K562 (cell line): ENCODE results near the gene CARMIL3. TPM values are rescaled to one million over a fixed set of nuclear protein-coding genes. Genes with fewer than 3 reads are reported as not detected.

Experiments
- ATAC-seq: fragments of 200-7000 bp; cut with Tn5 transposase; 3 replicates; pipeline ENCODE4 v1.9.1; 2020; ENCODE audit warnings: moderate library complexity
- BruUV-seq: library from RNA; stranded (reverse); fragments of 400-500 nt; replicated peaks from 2 replicates; lab custom pipeline; 2021; lab: Mats Ljungman, UMichigan
- CTCF ChIA-PET: fragments of 300-600 bp; formaldehyde crosslinking; extraction: SDS; loops from one replicate; lab custom pipeline; 2021; ENCODE audit warnings: low intra/inter-chr PET ratio; lab: Yijun Ruan, JAX
- POLR2A ChIA-PET: fragments of 300-600, 350-650 bp; sonication (Branson Sonifier 250); formaldehyde crosslinking; extraction: SDS; loops from one replicate; lab custom pipeline; 2021; ENCODE audit warnings: antibody characterized with exemption, inconsistent platforms; lab: Yijun Ruan, JAX
- DNase-seq, 4 experiments: peaks; one replicate each; pipeline versions ENCODE4 v3.0.0 to v3.0.0-alpha.2; 2011 to 2018; ENCODE audit warnings: low spot score in 3 of 4, mixed read lengths in 3 of 4; ENCODE audit errors: extremely low read depth in 1 of 4
- FAIRE-seq: peaks from 2 replicates; lab custom pipeline; 2011; peaks lifted over from hg19 to GRCh38; lab: Jason Lieb, UNC
- H2AFZ ChIP-seq: 2 replicates; pipeline ENCODE4 v1.6.0; 2011; ENCODE audit warnings: low read depth, low read length, control low read depth, inconsistent platforms
- H3K27ac ChIP-seq: fragments of 200-600 bp; 3 replicates; pipeline ENCODE4 v1.8.0; 2011; ENCODE audit warnings: low read depth, mild to moderate bottlenecking, control low read depth, inconsistent platforms, low read length, moderate library complexity, mixed read lengths; ENCODE audit errors: extremely low read depth
- H3K27me3 ChIP-seq, 2 experiments: fragments of 300-600 bp in 1 of 2; 2 replicates in 1 of 2; 3 replicates in 1 of 2; pipeline versions ENCODE4 v1.6.0 to v1.8.0; 2011; ENCODE audit warnings: inconsistent platforms in 2 of 2, low read length in 2 of 2, mild to moderate bottlenecking in 1 of 2, mixed read lengths in 1 of 2, moderate library complexity in 1 of 2; ENCODE audit not compliant: control insufficient read depth in 2 of 2, insufficient read depth in 2 of 2
- H3K36me3 ChIP-seq: fragments of 300-600 bp; 3 replicates; pipeline ENCODE4 v1.8.0; 2011; ENCODE audit warnings: mild to moderate bottlenecking, low read length, inconsistent platforms; ENCODE audit not compliant: control insufficient read depth, insufficient read depth
- H3K4me1 ChIP-seq, 2 experiments: fragments of 200-600 bp in 1 of 2; replicated peaks in 1 of 2; 2 replicates in 1 of 2; 3 replicates in 1 of 2; pipeline versions ENCODE4 v1.5.1 to v1.8.0; 2011; ENCODE audit warnings: inconsistent platforms in 2 of 2, low read length in 2 of 2, mild to moderate bottlenecking in 1 of 2, mixed read lengths in 1 of 2, moderate library complexity in 1 of 2; ENCODE audit not compliant: control insufficient read depth in 2 of 2, insufficient read depth in 2 of 2
- H3K4me2 ChIP-seq: 2 replicates; pipeline ENCODE4 v1.6.1; 2011; ENCODE audit warnings: low read length, control low read depth, inconsistent platforms, mixed read lengths; ENCODE audit not compliant: insufficient read depth
- H3K4me3 ChIP-seq: fragments of 200-600 bp; sonication (generic), shearing (Covaris generic); 2 replicates; pipeline ENCODE4 v1.5.1; 2016; ENCODE audit warnings: control low read depth, inconsistent platforms
- H3K79me2 ChIP-seq: fragments of 200-600 bp; 3 replicates; pipeline ENCODE4 v1.8.0; 2011; ENCODE audit warnings: low read length, inconsistent platforms; ENCODE audit not compliant: control insufficient read depth, insufficient read depth
- H3K9ac ChIP-seq, 2 experiments: 2 replicates each; pipeline versions ENCODE4 v1.6.0 to v1.6.1; 2011; ENCODE audit warnings: low read depth in 2 of 2, low read length in 2 of 2, control low read depth in 1 of 2, inconsistent platforms in 1 of 2, mild to moderate bottlenecking in 1 of 2, mixed read lengths in 1 of 2; ENCODE audit not compliant: insufficient read depth in 1 of 2
- H3K9me1 ChIP-seq: one replicate; pipeline ENCODE4 v1.6.0; 2011; ENCODE audit warnings: inconsistent platforms, mild to moderate bottlenecking, low read length, moderate library complexity; ENCODE audit not compliant: control insufficient read depth, insufficient read depth
- H3K9me3 ChIP-seq: replicated peaks from 2 replicates; pipeline ENCODE4 v1.5.1; 2011; ENCODE audit warnings: low read depth, low read length, inconsistent platforms; ENCODE audit not compliant: control insufficient read depth, insufficient read depth
- H4K20me1 ChIP-seq: replicated peaks from 2 replicates; pipeline ENCODE4 v1.6.1; 2011; ENCODE audit warnings: low read length, inconsistent platforms, mixed read lengths; ENCODE audit not compliant: control insufficient read depth, insufficient read depth
- ATF2 ChIP-seq: sonication (generic); formaldehyde crosslinking; IDR thresholded peaks from 2 replicates; pipeline ENCODE4 v1.8.1; 2022; ENCODE audit warnings: missing genetic modification reagents
- CAMTA2 ChIP-seq: fragments of 250-450 bp; sonication (Bioruptor Pico); conservative IDR thresholded peaks from 2 replicates; pipeline ENCODE4 v1.5.1; 2022
- DMBX1 ChIP-seq: fragments of 250-450 bp; sonication (Bioruptor Pico); IDR thresholded peaks from 2 replicates; pipeline ENCODE4 v1.8.0; 2022; ENCODE audit warnings: inconsistent platforms, mild to moderate bottlenecking, moderate library complexity, borderline replicate concordance
- HSF4 ChIP-seq: fragments of 250-450 bp; sonication (Bioruptor Pico); IDR thresholded peaks from 2 replicates; pipeline ENCODE4 v2.1.2; 2022; ENCODE audit warnings: mild to moderate bottlenecking, moderate library complexity, borderline replicate concordance
- JUN ChIP-seq, 2 experiments: sonication (generic) in 1 of 2; formaldehyde crosslinking in 1 of 2; IDR thresholded peaks; 2 replicates each; pipeline versions ENCODE4 v1.6.1 to v1.8.0; 2012 to 2022; ENCODE audit warnings: borderline replicate concordance in 2 of 2, mild to moderate bottlenecking in 2 of 2, improper control_type of control experiment in 1 of 2, low read depth in 1 of 2, low read length in 1 of 2, missing genetic modification reagents in 1 of 2
- LARP7 ChIP-seq: fragments of 450-650 bp; IDR thresholded peaks from 2 replicates; pipeline ENCODE4 v1.6.1; 2016
- RAD21 ChIP-seq, 2 experiments: fragments of 250-450 bp in 1 of 2; fragments of 450-650 bp in 1 of 2; sonication (Bioruptor Pico) in 1 of 2; formaldehyde crosslinking in 1 of 2; IDR thresholded peaks in 1 of 2; conservative IDR thresholded peaks in 1 of 2; 2 replicates each; pipeline versions ENCODE4 v1.4.0 to v1.8.0; 2020 to 2022; ENCODE audit warnings: mild to moderate bottlenecking in 2 of 2, moderate library complexity in 1 of 2
- STAT6 ChIP-seq: sonication (generic); formaldehyde crosslinking; IDR thresholded peaks from 2 replicates; pipeline ENCODE4 v1.8.1; 2023; ENCODE audit warnings: mild to moderate bottlenecking, missing genetic modification reagents
- XRCC3 ChIP-seq: fragments of 450-650 bp; IDR thresholded peaks from 2 replicates; pipeline ENCODE4 v1.6.1; 2017; ENCODE audit warnings: mild to moderate bottlenecking, moderate library complexity
- ZNF354B ChIP-seq: fragments of 250-450 bp; sonication (Bioruptor Pico); IDR thresholded peaks from 2 replicates; pipeline ENCODE4 v1.4.0; 2020
- ZNF431 ChIP-seq: sonication (generic); formaldehyde crosslinking; IDR thresholded peaks from 2 replicates; pipeline ENCODE4 v1.8.0; 2022; ENCODE audit warnings: mild to moderate bottlenecking, missing genetic modification reagents
- ZNF77 ChIP-seq: fragments of 250-450 bp; sonication (Bioruptor Pico); IDR thresholded peaks from 2 replicates; pipeline ENCODE4 v1.5.0; 2020
- ZNF830 ChIP-seq: fragments of 250-450 bp; sonication (Bioruptor Pico); IDR thresholded peaks from 2 replicates; pipeline ENCODE4 v1.5.0; 2021; ENCODE audit warnings: mild to moderate bottlenecking
- WGBS: fragments of 100-300 bp; shearing (Covaris generic); methylation state at CpG from one replicate; pipeline ENCODE4 v1.1.6; 2016; ENCODE audit warnings: low coverage, mixed read lengths; ENCODE audit not compliant: insufficient coverage; ENCODE audit errors: missing lambda C conversion rate; 5-methylcytosine and 5-hydroxymethylcytosine counted together
- in situ Hi-C: fragments of 300-500 bp; cut with MboI; formaldehyde crosslinking; loops from 4 replicates; pipeline ENCODE4 v1.15.0; 2018; ENCODE audit warnings: inconsistent platforms, mixed read lengths
- intact Hi-C: fragments of 100-400 bp; cut with micrococcal nuclease; formaldehyde crosslinking; loops from 2 replicates; pipeline ENCODE4 v1.14.2; 2022
- polyA plus RNA-seq, 8 experiments: library from polyadenylated mRNA; depleted of rRNA in 4 of 8; stranded (reverse) in 5 of 8; unstranded in 3 of 8; fragments of >200 nt; fragmentation: Nextera tagmentation in 2 of 8; fragmentation: Illumina TruSeq in 1 of 8; extraction: Ambion mirVana in 2 of 8; extraction: Trizol in 1 of 8; gene quantifications; 2 replicates each; pipeline versions ENCODE4 v1.2.1 to v1.2.3, GENCODE V29; 2011 to 2014; ENCODE audit warnings: inconsistent platforms in 1 of 8, missing spikeins in 1 of 8
- total RNA-seq, 7 experiments: library from RNA; depleted of rRNA in 6 of 7; stranded (reverse); fragments of >200 nt in 6 of 7; fragmentation: Illumina TruSeq in 2 of 7; extraction: Trizol in 2 of 7; gene quantifications; 2 replicates each; pipeline versions ENCODE4 v1.2.1 to v1.2.3, GENCODE V29; 2011 to 2021; ENCODE audit warnings: low replicate concordance in 1 of 7

CARMIL3 gene
- total and polyA plus RNA-seq, 9 of the 15 experiments (the other 6 are each of a cell fraction or from before 2014, with no cell fraction given): 0.01 to 0.11 (median 0.05) TPM; not detected in 5

GRCh38 chr14:24074625-24075484 lies 23.0 kb downstream of the CARMIL3 start:
- ChIA-PET POLR2A (interaction anchor here (1.0 to 1.1 kb wide), 2 partner anchors 10 to 14 kb away, joined by 3 to 4 read pairs; no protein-coding TSS in a partner anchor), CTCF (no interaction called here)
- Histone ChIP-seq H3K27ac (no peak overlapping the region), H3K4me1 (peaks cover 0 to 12% of the 10 kb centered on the region in 2 experiments; a peak in 2 of 5 replicates), H3K4me2 (no peak overlapping the region), H3K27me3 (peaks cover 0 to 27% of the 10 kb centered on the region in 2 experiments; a peak in 2 of 5 replicates), H3K36me3 (no peaks in the 10 kb centered on the region), H3K4me3 (no peak overlapping the region), H3K9me3 (no peaks in the 10 kb centered on the region), H2AFZ (no peak overlapping the region), H3K9me1 (no peaks in the 10 kb centered on the region), H3K79me2 (no peaks in the 10 kb centered on the region), H3K9ac (no peak overlapping the region), H4K20me1 (no peaks in the 10 kb centered on the region)
- DNase-seq: no peak
- intact Hi-C loops: no loop called here
- WGBS: 24% methylated on average over 11 of the region's 11 CpGs
- FAIRE-seq: no peak
- in situ Hi-C loops: no loop called here
- BruUV-seq: no TSS peak
- ATAC-seq: no peak
- TF ChIP-seq ATF2 (CRISPR knock-in tag) (no peak), XRCC3 (no peak), RAD21 (CRISPR knock-in tag; conservative IDR thresholded peaks at IDR 0.05 in 1 of 2, IDR thresholded peaks at IDR 0.05 in 1 of 2) (no peak), HSF4 (CRISPR knock-in tag) (no peak), JUN (IDR thresholded peaks at IDR 0.05; ENCODE audit: borderline replicate concordance, low read depth, low read length) (no peak), JUN (CRISPR knock-in tag; IDR thresholded peaks at IDR 0.05; ENCODE audit: borderline replicate concordance) (no peak), ZNF354B (CRISPR knock-in tag) (no peak), DMBX1 (CRISPR knock-in tag) (no peak), ZNF77 (CRISPR knock-in tag) (no peak), ZNF830 (CRISPR knock-in tag) (no peak), CAMTA2 (no peak), STAT6 (no peak), ZNF431 (CRISPR knock-in tag) (no peak), LARP7 (no peak)
